Measurements from ENCODE around the gene IFNLR1. TPM values are rescaled to one million over a fixed set of nuclear protein-coding genes. Genes with fewer than 3 reads are reported as not detected.

The IFNLR1 gene
- total RNA-seq, 1 donor from 2014 or later = 0.32 TPM

GRCh38 chr1:24109686-24110475, 77.2 kb downstream of the IFNLR1 start:
- Histone ChIP-seq H3K27ac (peak overlapping the region; percentile 89 to 96), H3K4me1 (peaks cover 12 to 21% of the 10 kb centered on the region in 2 donors), H3K27me3 (no peaks in the 10 kb centered on the region), H3K4me3 (no peak overlapping the region), H3K9me3 (no peaks in the 10 kb centered on the region), H3K36me3 (no peaks in the 10 kb centered on the region)
- intact Hi-C loops (cut with DNase I) = loop anchor here (2.0 to 10.0 kb wide), 3 partner anchors 155 to 241 kb away; partner anchors contain the start of genes FUCA1 and PNRC2
- TF ChIP-seq CTCF (IDR thresholded peaks at IDR 0.05) = no peak
- no peak for DNase-seq (ENCODE audit: low spot score in 2 of 2)

DNA sequence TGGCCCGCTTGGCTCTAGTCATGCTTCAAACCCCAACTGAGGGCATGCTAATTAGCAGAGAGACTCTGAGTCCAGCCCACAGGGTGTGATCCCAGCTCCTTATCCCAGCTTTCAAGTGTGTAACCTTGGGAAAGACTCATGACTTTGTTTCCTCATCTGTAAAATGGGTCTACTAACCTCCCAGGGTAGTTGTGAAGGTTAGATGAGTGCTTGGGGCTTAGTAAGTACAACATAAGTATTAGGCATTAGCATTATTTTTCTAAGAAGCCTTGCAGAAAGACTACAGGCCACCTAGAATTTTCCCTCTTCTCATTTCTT, 78.0 kb downstream of the IFNLR1 start:
- Histone ChIP-seq H3K27me3 (no peaks in the 10 kb centered on the region), H3K4me3 (no peak overlapping the region), H3K4me1 (peaks cover 12 to 21% of the 10 kb centered on the region in 2 donors), H3K27ac (peak overlapping the region; percentile 36 to 53), H3K9me3 (no peaks in the 10 kb centered on the region), H3K36me3 (no peaks in the 10 kb centered on the region)
- intact Hi-C loops (cut with DNase I) = no loop called here
- TF ChIP-seq CTCF (IDR thresholded peaks at IDR 0.05) = no peak
- DNase-seq (ENCODE audit: low spot score in 2 of 2) = no peak

DNA sequence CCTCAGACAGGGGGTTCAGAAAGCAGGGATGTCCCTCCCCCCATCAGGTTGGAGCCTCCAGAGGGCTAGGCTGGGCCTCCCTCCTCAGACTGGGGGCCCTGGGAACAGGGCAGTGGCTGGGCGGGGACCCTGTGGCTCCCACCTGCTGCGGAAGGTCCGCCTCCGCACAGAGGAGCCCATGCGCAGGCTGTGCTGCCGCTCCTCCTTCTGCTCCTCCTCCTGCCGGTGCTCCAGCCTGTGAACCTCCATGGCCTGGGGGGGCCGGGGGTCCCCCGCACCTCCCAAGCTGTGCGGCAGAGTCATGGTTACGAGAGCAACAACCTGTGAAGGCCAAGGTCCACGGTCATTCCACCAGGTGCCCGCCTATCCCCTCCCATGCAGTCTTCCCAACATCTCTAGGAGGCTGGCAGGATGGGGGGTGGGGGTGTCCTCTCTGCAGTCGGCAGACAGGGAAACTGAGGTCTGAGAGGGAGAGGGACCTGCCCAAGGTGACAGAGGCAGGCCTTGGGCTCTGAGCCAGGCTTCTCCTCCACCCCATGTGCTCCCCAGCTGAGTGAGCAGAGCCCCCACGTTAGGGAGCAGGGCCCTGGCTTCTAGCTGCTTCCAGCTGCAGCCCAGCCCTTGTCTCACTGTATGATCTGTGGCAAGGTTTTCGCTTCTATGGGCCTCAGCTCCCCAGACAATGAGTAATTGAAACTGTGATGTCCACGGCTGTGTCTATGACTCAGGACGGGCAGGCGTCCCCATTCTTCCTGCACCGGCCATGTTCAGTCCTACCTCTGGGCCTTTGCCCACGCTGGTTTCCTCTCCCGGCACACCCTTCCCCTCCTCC, 78.5 kb downstream of the IFNLR1 start:
- intact Hi-C loops (cut with DNase I) = no loop called here
- no peaks in the 10 kb centered on the region for H3K9me3 ChIP-seq
- DNase-seq (ENCODE audit: low spot score in 2 of 2) = no peak
- TF ChIP-seq CTCF (IDR thresholded peaks at IDR 0.05) = no peak
- peak overlapping the region; percentile 36 to 53 for H3K27ac ChIP-seq
- no peak overlapping the region for H3K4me3 ChIP-seq
- H3K36me3 ChIP-seq = no peaks in the 10 kb centered on the region
- peaks cover 12 to 22% of the 10 kb centered on the region in 2 donors for H3K4me1 ChIP-seq
- no peaks in the 10 kb centered on the region for H3K27me3 ChIP-seq

- no peak overlapping the region for H3K4me3 ChIP-seq
- no peak for DNase-seq (ENCODE audit: low spot score in 2 of 2)
- H3K9me3 ChIP-seq = no peaks in the 10 kb centered on the region
- H3K27ac ChIP-seq = no peak overlapping the region
- intact Hi-C loops (cut with DNase I) = no loop called here
- no peaks in the 10 kb centered on the region for H3K27me3 ChIP-seq
- H3K36me3 ChIP-seq = no peaks in the 10 kb centered on the region
- H3K4me1 ChIP-seq = peaks cover 12 to 29% of the 10 kb centered on the region in 2 donors
- no peak for TF ChIP-seq CTCF (IDR thresholded peaks at IDR 0.05)
Measured at GRCh38 chr1:24107462-24108138, 79.5 kb downstream of the IFNLR1 start.

- intact Hi-C loops (cut with DNase I) = no loop called here
- no peak overlapping the region for H3K27ac ChIP-seq
- H3K4me1 ChIP-seq = peaks cover 0 to 17% of the 10 kb centered on the region in 2 donors
- no peaks in the 10 kb centered on the region for H3K36me3 ChIP-seq
- H3K9me3 ChIP-seq = no peaks in the 10 kb centered on the region
- H3K4me3 ChIP-seq = no peak overlapping the region
- no peak for DNase-seq (ENCODE audit: low spot score in 2 of 2)
- H3K27me3 ChIP-seq = no peaks in the 10 kb centered on the region
- no peak for TF ChIP-seq CTCF (IDR thresholded peaks at IDR 0.05)
Measured at GRCh38 chr1:24105368-24106160, 81.5 kb downstream of the IFNLR1 start.
